Mucosa of stomach (tissue), 1 donor: ENCODE data around the gene RALGPS1.

ENCODE experiments used
- H3K27me3 ChIP-seq: one replicate; pipeline ENCODE4 v1.7.0; 2013; ENCODE audit warnings: mild to moderate bottlenecking, low read length; ENCODE audit not compliant: control insufficient read depth, insufficient read depth
- H3K36me3 ChIP-seq: one replicate; pipeline ENCODE4 v1.7.0; 2013; ENCODE audit warnings: low read length; ENCODE audit not compliant: control insufficient read depth, insufficient read depth
- H3K4me1 ChIP-seq: one replicate; pipeline ENCODE4 v1.7.0; 2013; ENCODE audit warnings: mild to moderate bottlenecking, low read length; ENCODE audit not compliant: control insufficient read depth, insufficient read depth
- H3K4me3 ChIP-seq: one replicate; pipeline ENCODE4 v1.7.0; 2013; ENCODE audit warnings: low read length
- H3K9ac ChIP-seq: one replicate; pipeline ENCODE4 v1.7.0; 2013; ENCODE audit warnings: mild to moderate bottlenecking, low read length, moderate library complexity
- H3K9me3 ChIP-seq: one replicate; pipeline ENCODE4 v1.7.0; 2013; ENCODE audit warnings: mild to moderate bottlenecking, low read length, moderate library complexity; ENCODE audit not compliant: control insufficient read depth
- donor health status: Pancreatic carcinoma.

The RALGPS1 gene

DNA sequence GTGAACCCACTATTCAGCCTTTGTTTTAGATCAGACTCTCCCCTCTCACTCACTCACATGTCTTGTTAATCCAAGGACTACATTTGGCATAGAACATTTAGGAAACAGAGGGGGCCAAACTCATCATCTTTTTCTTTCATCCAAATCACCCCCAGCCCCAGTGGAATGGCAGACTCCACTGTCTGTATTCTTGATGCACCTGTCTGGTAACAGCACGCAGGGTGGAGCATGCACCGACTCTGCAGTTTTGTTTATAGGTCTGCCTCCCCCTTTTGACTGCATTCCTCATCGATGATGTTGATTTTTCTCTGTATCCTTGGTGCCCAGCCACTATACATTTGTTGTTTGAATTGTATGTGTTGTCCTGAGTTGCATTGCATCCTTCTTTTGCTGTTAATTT is 141.9 kb downstream of the RALGPS1 start:
- Histone ChIP-seq H3K4me3 (no peak overlapping the region), H3K9ac (no peak overlapping the region), H3K27me3 (no peaks in the 10 kb centered on the region), H3K36me3 (no peaks in the 10 kb centered on the region), H3K9me3 (no peaks in the 10 kb centered on the region), H3K4me1 (peaks cover 14% of the 10 kb centered on the region)

DNA sequence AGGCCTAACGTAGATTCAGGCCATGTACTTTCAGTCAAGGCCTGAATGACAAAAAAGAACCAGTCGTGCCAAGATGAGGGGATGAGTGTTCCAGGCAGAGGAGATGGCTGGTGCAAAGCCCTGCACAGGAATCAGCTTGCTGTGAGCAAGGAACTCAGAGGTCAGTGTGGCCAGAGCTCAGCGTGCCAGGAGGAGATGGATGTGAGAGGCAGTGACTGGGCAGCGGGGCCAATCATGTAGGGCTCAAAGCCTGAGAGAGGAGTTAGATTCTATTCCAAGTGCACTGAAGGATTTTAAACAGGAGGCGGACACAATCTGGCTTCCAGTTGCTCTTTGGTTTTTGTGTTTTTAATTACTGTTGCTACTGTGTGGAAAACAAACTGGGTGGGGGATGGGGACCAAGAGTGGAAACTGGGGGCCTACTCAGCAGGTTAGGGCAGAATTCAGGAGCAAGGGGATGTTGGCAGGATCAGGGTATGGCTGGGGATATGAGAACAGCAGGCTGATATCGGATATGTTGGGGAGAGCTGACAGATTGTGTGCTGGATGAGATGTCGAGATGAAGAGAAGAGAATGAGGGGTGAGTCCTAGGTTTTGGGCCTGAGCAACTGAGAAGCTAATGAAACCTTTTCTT is 143.5 kb downstream of the RALGPS1 start:
- Histone ChIP-seq H3K9me3 (no peaks in the 10 kb centered on the region), H3K27me3 (no peaks in the 10 kb centered on the region), H3K9ac (no peak overlapping the region), H3K36me3 (no peaks in the 10 kb centered on the region), H3K4me1 (peaks cover 14% of the 10 kb centered on the region), H3K4me3 (no peak overlapping the region)

DNA sequence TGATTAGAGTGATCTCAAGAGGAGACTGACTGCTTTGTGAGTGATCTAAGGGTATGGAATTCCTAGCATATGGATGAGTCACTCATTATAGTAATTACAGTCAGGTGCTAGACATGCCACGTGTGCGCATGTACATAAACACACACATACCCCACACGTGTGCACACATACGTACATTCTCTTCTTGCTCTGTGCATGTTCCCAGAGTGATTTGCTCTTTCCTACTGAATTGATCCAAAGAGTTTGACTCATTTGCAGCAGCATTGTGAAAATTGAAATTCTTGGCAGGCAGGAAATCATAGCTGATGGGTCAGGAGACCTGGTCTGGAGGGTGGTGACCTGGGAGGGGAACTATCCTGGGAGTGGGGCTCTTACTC is 144.1 kb downstream of the RALGPS1 start:
- no peaks in the 10 kb centered on the region for H3K9me3 ChIP-seq
- H3K4me1 ChIP-seq, result peaks cover 14% of the 10 kb centered on the region

DNA sequence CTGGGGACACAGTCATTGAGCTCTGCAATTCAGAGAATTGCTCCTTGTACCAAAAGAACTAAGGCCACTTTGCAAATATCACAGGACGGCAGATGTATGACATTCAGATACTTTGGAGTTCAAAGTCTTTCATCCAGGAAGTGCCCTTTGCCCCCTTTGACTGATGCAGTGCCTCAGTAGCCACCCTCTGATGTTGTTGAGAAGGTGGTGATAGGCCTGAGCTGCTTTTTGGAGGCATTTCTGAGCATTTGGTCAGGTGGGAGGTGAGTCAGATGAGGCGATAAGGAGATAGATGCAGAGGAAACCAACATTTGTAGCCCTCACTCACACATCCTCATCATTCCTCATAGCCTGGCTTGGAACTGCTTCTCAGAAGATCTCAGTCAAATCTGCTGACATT is 144.4 kb downstream of the RALGPS1 start:
- Histone ChIP-seq H3K4me3 (no peak overlapping the region), H3K27me3 (no peaks in the 10 kb centered on the region), H3K36me3 (no peaks in the 10 kb centered on the region), H3K4me1 (peaks cover 14% of the 10 kb centered on the region), H3K9ac (no peak overlapping the region), H3K9me3 (no peaks in the 10 kb centered on the region)

More for the DNA sequence above, 144.1 kb downstream of the RALGPS1 start:
- H3K27me3 ChIP-seq, result no peaks in the 10 kb centered on the region
- no peak overlapping the region for H3K4me3 ChIP-seq
- H3K9ac ChIP-seq, result no peak overlapping the region
- H3K36me3 ChIP-seq, result no peaks in the 10 kb centered on the region

DNA sequence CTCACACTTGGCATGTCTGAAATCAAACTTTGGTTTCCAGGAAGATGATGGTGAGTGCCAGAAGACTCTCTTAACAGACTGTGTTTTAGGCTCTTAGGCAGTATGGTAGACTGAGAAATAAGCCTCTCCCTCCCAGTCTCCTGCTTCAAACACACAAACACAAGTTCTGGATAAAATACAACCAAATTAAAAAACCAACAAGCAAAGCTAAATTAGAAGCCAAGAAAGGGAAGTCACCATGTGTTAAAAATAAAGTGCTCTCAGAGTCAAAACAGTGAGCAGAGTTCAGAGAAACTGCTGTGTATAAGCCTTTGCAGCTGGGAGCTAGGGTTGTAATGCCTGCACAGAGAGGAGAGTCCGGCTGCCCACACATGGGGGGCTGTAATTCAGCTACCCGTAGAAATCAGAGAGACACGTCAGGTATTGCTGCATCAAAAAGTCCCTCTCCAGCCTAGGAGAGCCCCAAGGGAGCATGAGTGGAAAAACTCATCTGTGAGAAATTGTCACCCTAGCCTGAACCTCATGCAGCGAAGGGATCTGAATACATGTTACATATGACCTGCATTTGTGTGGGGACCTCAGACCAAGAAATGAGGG is 145.3 kb downstream of the RALGPS1 start:
- Histone ChIP-seq H3K9me3 (no peaks in the 10 kb centered on the region), H3K9ac (no peak overlapping the region), H3K4me1 (peaks cover 14% of the 10 kb centered on the region), H3K4me3 (no peak overlapping the region), H3K27me3 (no peaks in the 10 kb centered on the region), H3K36me3 (no peaks in the 10 kb centered on the region)

DNA sequence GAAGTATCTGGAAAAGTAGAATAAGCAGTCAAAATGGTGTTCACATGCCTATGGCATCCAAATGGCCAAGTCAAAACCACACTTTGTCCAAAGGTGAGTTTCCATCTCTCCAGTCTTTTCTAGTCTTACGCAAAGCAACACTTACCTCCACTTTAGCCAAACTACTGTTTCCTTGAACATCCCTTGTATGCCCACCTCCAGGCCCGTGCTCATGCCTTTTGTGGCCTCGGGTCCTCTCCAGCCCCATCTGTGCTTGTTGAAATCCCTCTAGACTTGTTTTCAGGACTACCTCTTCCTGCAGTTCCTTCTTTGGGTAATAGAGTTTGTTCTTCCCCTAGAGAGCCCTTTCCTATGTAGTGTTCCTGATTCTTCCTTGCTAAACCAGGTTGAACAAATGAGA is 146.8 kb downstream of the RALGPS1 start:
- Histone ChIP-seq H3K36me3 (no peaks in the 10 kb centered on the region), H3K4me3 (no peak overlapping the region), H3K9me3 (no peaks in the 10 kb centered on the region), H3K9ac (no peak overlapping the region), H3K27me3 (no peaks in the 10 kb centered on the region), H3K4me1 (peaks cover 24% of the 10 kb centered on the region)

DNA sequence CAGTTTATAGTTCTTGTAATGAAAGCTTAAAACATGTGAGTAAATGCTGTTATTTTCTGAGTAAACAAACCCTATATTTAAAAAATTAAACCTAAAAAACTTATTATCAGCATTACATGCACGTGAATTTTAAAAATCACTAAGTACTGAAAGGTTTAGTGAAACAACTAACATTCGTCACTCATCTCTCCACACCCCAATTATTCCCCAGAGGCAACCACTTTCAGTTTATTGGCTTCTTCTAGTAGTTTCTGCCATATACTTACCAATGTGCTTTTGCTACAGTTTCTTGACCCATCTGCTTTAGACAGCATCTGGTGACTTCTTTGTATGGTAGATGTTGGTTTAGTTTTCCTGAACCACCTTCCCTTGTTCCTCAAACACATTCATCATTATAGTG is 149.8 kb downstream of the RALGPS1 start:
- Histone ChIP-seq H3K9me3 (no peaks in the 10 kb centered on the region), H3K4me3 (no peak overlapping the region), H3K4me1 (peaks cover 31% of the 10 kb centered on the region), H3K36me3 (no peaks in the 10 kb centered on the region), H3K27me3 (no peaks in the 10 kb centered on the region), H3K9ac (no peak overlapping the region)

DNA sequence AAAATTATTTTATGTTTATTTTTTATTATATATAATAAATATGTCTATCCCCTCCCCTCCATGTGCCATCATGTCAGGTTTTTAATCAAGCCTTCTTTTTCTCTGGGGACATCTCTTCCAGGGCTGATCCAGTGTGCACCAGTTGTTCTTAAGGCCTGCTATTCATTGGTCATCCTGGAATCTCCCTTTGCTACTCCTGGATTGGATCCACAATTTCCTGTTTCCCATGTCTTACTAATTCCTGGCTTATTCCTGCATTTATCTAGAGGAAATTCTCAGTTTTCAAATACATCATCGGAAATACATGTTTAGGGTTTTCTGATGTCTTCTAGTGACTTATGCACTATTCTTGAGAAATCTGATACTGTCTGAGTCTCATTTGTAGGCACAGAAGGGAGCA is 151.0 kb downstream of the RALGPS1 start:
- Histone ChIP-seq H3K36me3 (no peaks in the 10 kb centered on the region), H3K27me3 (no peaks in the 10 kb centered on the region), H3K4me1 (peaks cover 31% of the 10 kb centered on the region), H3K9ac (no peak overlapping the region), H3K9me3 (no peaks in the 10 kb centered on the region), H3K4me3 (no peak overlapping the region)

DNA sequence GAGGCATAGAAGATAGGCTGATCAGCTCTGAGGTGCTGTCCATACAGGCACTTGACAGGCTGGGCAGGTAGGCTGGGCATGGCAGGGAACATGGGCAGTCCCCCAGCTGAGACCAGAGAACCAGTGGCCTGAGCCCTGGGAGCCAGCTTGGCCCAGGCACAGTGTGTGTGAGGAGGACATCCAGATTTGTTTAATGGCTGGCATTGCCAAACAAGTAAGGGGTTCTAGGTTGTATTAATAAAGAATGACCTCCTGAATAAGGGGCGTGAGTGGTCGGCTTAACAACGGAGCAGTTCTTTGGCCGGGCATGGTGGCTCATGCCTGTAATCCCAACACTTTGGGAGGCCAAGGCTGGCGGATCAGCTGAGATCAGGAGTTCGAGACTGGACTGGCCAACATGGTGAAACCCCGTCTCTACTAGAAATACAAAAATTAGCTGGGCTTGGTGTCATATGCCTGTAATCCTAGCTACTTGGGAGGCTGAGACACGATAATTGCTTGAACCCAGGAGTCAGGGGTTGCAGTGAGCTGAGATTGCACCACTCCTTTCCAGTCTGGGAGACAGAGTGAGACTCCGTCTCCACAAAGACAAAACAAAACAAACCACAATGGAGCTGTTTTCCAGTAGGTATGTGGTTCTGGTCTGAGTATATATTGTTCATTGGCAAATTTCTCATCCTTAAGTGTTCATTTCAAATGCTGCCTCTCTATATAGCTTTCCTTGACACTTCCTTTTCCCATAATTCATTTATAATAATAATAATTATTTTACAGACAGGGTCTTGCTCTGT is 151.7 kb downstream of the RALGPS1 start:
- Histone ChIP-seq H3K4me1 (peaks cover 31% of the 10 kb centered on the region), H3K27me3 (no peaks in the 10 kb centered on the region), H3K9me3 (no peaks in the 10 kb centered on the region), H3K4me3 (no peak overlapping the region), H3K9ac (no peak overlapping the region), H3K36me3 (no peaks in the 10 kb centered on the region)

DNA sequence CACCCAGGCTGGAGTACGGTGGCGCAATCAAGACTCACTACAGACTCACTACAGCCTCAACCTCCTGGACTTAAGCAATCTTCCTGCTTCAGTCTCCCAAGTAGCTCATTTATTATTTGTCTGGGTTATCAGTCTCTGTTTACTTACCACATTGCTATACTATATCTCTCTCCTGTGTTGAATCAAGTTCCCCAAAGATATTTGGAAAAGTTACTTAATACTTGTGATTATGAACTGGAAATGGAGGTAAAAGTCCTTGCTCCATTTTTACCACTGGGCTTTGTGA is 152.2 kb downstream of the RALGPS1 start:
- Histone ChIP-seq H3K27me3 (no peaks in the 10 kb centered on the region), H3K36me3 (no peaks in the 10 kb centered on the region), H3K9me3 (no peaks in the 10 kb centered on the region), H3K9ac (no peak overlapping the region), H3K4me3 (no peak overlapping the region), H3K4me1 (peaks cover 31% of the 10 kb centered on the region)

DNA sequence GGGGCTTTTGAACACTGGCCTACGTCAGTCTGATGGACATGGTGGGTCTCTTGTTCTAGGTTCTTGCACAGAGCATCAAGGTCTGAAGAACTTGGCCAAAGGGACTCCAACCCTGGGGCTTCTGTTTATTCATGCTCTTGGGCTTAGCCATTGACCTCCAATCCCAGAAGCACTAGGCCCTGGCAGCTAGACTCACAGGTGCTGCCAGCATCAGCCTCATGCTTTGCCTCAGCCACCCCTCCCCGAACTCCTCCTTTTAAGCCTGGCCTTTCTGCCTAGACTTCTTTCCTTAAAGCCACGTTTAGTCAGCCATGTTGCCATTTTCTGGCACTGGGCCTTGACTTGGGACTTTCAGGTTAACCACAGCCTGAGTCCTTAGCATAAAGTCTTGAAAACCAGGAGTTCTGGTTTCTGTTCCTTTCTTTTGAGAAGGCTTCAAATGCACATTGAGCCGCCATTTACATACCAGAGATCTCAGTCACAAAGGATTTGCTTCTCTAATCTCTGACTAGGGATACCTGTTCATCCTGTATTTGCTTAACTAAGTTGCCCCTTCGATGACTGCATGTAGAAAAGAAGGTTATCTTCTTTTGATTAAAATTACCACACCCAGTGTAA is 153.1 kb downstream of the RALGPS1 start:
- H3K4me1 ChIP-seq, result peaks cover 31% of the 10 kb centered on the region

More for the DNA sequence above, 153.1 kb downstream of the RALGPS1 start:
- no peaks in the 10 kb centered on the region for H3K36me3 ChIP-seq
- H3K9me3 ChIP-seq, result no peaks in the 10 kb centered on the region
- H3K4me3 ChIP-seq, result no peak overlapping the region
- no peak overlapping the region for H3K9ac ChIP-seq
- no peaks in the 10 kb centered on the region for H3K27me3 ChIP-seq
